GM19240 (cell line): ENCODE measurements around the gene PLAC1.

Source experiments
- DNase-seq: peaks from one replicate; pipeline ENCODE4 v3.0.0; 2011; ENCODE audit warnings: low spot score; ENCODE audit not compliant: insufficient read length

The PLAC1 gene

DNA sequence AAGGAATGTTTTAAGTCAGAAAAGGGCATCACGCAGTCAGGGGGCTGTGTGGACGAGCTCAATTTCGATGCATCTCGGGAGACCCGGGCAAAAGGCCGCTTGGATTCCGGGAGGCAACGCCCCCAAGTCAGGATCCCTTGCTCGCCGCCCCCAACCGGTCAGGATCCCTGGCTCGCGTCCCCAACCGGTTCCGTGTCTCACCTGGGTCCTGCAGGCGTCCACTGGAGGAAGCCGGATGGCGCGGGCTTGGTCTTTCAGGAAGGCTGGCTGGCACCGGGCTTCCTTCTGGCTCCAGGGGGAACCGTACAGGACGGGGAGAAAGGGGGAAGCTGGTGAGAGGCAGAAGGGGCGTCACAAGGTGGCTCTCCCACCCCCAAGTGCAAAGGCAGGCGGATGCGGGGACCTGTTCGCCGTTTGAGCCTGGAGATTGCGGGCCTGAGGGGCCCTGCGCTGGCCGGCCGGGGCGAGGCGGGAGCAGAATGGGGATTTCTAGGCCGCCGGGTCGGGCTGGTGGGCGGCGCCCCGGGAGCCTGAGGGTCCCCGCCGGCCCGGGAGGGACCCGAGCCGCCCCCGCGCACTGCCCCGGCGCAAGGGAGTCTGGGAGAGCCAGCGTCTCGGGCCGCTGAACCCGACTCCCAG lies 113.6 kb downstream of the PLAC1 start:
- no peak for DNase-seq

DNA sequence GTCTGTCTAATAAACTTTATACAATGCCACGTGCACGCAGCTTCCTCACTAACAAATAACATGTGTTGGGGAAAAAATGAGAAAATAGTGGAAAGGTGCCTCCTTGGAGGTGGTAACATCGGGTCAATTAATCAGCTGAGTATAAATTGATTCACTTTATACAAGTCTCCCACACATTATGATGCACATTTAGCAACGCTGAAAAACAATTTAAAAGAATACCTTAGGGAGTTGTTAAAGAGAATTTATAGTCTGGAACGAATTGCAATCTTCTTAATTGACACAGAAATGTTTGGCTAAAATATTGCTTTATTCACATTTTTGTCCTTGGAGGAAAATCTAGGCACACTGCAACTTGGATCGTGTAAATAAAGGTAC lies 114.1 kb downstream of the PLAC1 start:
- DNase-seq: no peak

DNA sequence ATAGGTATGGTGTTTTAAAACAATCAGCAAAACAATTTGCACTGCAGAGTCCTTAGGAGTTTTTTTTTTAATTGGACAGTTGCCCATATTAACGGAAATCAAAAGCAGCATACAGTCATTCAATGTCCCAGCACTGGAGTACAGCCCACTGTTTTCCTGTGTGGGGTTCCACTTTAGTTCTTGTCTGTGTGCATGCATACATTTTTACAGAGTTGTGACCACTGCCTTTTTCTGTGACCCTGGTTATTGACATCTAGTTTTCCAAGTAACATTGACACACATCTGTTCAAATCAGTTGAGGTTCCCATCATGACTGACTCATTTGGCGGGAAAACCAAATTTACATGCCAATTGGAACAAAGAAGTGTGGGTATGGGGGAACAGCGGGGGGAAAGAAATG lies 115.0 kb downstream of the PLAC1 start:
- no peak for DNase-seq

DNA sequence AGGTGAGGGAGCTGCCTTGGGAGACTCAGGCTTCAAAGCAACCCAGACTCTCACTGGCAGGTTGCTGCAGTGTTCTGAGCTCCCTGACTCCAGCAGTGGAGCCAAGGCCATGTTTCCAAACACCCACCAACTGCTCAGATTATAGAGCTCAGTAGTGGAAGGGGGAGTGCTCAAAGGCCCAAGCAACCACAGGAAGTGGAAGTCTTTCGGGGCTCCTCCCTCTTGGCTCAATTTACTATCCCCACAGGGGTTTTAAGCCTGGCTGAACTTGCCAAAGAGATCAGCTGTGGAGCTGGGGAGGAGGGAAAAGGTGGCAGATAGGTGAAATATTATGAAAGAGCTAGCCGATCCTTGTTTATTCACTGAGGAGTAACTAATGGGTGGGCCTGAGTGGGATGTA lies 115.8 kb downstream of the PLAC1 start:
- no peak for DNase-seq

DNA sequence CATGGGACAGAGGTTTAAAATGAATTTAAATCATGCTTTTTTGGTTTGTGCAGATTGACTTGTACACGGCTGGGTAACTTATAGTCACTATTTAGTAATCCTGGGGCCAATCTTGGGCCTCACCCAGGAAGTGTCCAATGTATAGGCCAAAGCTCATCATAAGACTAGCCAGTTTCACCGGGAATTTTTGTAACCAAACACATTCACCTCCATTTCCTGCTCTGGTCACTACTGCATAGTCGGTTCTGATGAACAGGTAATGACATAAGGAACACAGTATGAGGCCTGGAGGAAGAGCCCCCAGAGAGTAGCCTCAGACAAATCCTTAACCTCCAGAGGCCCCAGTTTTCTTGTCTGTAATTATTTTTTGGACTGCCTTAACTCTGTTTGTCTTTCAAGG lies 116.4 kb downstream of the PLAC1 start:
- DNase-seq: no peak

DNA sequence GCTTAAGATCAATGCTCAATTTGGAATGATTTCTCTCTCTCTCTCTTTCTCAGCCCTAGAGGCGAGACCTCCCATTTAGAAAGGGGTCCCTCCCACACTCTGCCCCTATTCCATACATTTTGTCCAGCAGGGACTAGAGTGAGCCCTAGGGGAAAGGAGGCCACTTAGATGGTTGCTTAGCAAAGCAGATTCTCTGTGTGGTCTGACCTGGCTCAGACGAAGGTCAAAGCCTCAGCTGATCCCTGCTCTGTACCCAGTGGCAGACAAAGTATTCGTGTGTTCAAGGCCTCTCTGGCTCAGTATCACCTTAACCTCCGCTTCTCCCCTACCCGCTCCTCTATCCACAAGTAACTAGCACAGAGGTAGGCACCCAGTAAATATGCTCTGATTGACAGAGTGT lies 120.0 kb downstream of the PLAC1 start:
- no peak for DNase-seq

DNA sequence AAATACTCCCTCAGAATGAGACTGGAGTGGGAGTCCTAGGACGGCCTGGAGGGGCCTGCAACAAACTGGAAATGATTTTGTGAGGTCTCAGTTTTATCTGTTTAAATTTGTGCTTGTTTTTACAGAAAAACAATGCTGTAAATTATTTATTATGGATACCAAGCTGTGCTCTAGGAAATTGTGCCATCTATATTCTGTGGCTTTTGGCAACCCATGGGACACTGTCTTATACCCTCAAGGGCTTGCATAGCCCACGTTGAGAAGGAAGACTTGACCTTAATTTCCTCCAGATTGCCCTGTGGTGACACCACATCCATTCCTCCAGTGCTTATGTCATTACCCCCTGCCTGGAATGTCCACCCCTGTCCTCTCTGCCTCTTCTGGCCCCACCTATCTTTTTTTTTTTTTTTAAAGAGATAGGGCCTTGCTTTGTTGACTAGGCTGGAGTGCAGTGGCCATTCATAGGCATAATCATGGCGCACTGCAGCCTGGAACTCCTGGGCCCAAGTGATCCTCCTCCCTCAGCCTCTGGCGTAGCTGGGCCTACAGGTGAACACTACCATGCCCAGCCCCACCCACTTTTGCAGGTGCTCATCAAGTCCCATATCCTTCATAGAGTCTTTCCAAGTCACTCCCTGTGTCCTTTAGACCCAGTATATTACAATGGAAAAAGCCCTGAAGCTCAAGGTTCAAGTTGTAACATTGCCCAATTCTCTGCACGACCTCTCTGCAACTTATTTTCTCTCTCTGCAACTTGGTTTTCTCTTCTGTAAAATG lies 120.9 kb downstream of the PLAC1 start:
- no peak for DNase-seq

DNA sequence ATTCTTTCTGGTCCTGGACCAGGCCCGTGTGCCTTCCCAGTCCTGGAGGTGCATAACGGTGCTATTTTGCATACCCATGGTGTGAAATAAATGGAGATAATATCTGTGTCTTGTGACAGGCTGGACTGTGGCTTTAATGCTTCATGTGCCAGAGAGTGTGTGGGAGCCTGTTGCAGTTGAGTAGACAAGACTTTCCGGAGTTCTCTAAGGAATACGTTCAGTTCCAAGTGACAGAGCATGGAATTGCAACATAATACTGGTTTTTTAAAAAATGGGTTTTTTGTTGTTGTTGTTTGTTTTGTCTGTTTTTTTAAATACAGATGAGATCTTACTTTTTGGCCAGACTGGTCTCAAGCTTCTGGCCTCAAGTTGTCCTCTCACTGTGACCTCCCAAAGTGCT lies 124.3 kb downstream of the PLAC1 start:
- DNase-seq: no peak

DNA sequence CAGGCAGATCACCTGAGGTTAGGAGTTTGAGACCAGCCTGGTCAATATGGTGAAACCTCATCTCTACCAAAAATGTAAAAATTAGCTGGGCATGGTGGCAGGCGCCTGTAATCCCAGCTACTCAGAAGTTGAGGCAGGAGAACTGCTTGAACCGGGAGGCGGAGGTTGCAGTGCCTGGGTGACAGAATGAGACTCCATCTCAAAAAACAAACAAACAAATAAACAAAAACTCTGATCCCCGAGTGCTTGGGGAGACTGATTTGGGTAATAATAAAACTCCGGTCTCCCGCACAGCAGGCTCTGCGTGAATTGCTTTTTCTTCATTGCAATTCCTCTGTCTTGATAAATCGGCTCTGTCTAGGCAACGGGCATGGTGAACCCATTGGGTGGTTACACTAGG lies 124.9 kb downstream of the PLAC1 start:
- DNase-seq: no peak

DNA sequence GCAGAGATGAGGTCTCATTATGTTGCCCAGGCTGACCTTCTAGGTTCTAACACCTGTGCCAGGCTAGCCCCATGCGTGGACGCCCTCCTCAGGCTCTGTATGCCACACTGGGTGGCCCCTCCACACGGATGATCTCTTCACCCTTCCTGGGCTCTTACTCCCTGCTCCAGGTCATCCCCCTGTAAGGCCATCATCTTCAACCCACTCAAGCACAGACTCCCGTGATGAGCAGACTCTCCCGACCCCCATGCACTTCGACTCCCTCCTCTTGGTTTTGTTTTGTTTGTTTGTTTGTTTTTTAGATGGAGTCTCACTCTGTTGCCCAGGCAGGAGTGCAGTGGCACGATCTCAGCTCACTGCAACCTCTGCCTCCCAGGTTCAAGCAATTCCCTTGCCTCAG lies 127.4 kb downstream of the PLAC1 start:
- DNase-seq: no peak

DNA sequence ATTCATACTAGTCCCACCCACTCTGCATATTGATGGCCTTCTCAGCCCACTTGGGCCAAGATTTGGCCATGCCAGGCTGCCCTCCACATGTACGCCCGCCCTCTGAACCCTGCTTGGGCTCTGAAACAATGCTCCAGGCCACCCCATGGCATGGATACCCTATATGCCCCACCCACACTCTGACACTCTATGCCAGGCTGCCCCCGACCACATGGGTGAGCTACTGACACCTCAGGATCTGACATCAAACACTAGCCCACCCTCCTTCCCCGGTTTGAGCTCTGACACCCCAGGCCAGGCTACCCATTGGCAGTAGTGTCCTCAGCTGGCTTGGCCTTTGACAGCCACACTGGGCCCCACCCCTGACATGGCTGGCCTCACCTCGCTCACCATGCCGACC lies 128.8 kb downstream of the PLAC1 start:
- DNase-seq: no peak

DNA sequence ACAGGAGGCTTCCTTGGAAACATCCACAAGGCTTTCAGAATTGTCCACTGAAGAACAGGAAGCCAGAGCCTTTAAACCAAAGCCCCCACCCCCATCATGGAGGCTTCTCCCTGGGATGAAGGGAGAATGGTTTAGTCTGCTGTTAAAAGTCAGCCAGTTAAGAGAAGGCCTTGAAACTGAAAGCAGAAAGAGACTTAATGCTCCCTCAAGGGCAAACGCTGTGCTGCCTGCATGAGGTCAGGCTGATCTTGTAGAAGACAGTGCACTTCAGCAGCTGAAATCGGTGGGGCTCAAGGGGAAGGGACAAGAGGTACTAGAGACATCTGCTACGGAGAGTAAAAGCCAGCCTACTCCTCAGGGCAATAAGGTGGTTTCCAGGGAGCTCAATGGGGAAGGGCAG lies 129.3 kb downstream of the PLAC1 start:
- no peak for DNase-seq

DNA sequence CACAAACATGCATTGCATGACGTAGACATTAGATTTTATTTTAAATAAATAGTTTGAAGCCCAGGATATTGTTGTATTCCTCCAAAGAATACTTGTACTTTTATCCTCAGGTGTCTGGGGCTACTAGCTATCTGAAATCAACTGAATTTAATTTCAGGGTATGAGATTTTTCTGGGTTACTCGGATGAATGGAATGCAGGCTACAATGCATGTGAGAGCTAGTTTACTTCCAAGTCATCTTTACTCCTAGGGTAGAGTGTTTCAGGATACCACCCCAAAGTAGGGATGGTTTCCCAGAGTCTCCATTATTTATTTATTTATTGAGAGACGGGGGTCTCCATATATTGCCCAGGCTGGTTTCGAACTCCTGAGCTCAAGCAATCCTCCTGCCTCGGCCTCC lies 131.9 kb downstream of the PLAC1 start:
- no peak for DNase-seq

DNA sequence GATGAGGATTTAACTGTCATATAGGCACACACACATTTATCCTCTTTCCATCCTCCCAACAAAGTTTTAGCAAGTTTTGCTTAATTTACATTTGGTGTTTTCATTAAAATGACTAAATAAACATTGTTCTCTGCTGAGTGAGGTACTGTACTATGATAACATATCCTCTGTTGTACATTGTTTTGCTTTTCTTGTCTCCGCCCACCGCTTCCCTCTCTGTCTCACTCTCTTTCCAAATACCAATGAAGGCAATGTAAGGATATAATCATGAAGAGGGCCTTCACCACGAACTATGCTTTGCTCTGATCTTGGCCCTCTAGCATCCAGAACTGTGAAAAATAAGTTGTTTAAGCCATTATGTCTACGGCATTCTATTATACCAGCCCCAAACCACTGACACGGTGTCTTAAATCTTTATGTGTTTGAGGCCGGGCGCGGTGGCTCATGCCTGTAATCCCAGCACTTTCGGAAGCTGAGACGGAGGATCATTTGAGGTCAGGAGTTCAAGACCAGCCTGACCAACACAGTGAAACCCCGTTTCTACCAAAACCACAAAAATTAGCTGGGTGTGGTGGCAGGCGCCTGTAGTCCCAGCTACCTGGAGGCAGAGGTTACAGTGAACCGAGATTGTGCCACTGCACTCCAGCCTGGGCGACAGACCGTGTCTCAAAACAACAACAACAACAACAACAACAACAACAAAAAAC lies 133.0 kb downstream of the PLAC1 start:
- DNase-seq: no peak

DNA sequence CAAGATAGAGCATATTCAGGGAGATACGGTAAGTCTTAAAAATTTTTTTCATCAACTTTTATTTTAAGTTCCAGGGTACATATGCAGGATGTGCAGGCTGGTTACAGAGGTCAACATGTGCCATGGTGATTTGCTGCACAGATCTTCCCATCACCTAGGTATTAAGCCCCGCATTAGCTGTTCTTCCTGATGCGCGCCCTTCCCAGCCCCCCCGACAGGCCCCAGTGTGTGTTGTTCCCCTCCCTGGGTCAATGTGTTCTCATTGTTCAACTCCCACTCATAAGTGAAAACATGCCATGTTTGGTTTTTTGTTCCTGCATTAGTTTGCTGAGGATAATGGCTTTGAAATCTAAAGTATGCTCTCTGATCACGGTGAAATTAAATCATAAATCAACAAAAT lies 134.1 kb downstream of the PLAC1 start:
- DNase-seq: no peak

DNA sequence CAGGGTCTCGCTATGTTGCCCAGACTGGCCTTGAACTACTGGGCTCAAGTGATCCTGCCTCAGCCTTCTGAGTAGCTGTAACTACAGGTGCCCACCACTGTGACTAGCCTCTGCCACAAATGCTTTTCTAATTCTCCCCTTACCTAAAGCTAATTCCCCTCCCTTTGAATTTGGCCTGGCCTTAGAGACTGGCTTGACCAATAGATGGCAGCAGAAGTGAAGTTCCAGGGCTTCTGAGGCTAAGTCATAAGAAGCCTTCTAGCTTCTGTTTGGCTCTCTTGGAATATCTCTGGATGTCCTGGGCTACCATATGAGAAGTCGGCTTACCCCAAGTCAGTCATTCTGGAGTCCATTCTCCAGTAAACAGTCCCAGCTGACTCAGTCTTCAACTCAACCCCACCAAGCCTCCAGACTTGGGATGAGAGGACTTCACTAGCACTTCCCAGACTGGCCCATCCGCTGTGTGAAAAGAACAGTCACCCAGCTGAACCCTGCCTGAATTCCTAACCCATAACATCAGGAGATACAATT lies 137.3 kb downstream of the PLAC1 start:
- DNase-seq: peak; percentile 29
